Uterus (tissue), 2 donors: ENCODE results near the gene AGXT2.

Experiments used
- CTCF ChIP-seq, 4 experiments: fragments of 200-600 bp in 2 of 4; fragments of 450-650 bp in 2 of 4; sonication (generic) in 2 of 4; IDR thresholded peaks; one replicate each; pipeline ENCODE4 v1.5.1; 2016 to 2019; ENCODE audit warnings: antibody characterized with exemption in 4 of 4, mild to moderate bottlenecking in 2 of 4, moderate library complexity in 1 of 4
- POLR2A ChIP-seq, 2 donors: fragments of 450-650 bp; IDR thresholded peaks; one replicate each; pipeline ENCODE4 v1.6.1; 2016; ENCODE audit warnings: antibody characterized with exemption in 2 of 2, mild to moderate bottlenecking in 1 of 2, moderate library complexity in 1 of 2

- TF ChIP-seq CTCF (IDR thresholded peaks at IDR 0.05) (no peak), POLR2A (IDR thresholded peaks at IDR 0.05) (no peak)
These were observed 17.2 kb downstream of the AGXT2 start for GRCh38 chr5:35030426-35031100.
